GM12878 (cell line): Measurements from ENCODE around the gene BAZ2B. TPM values are rescaled to one million over a fixed set of nuclear protein-coding genes. Genes with fewer than 3 reads are reported as not detected.

ENCODE experiments used
- ATAC-seq: fragments of 200-7000 bp; cut with Tn5 transposase; 3 replicates; pipeline ENCODE4 v1.9.1; 2020; ENCODE audit warnings: mild to moderate bottlenecking, moderate library complexity
- BruUV-seq: library from RNA; stranded (reverse); fragments of 400-500 nt; replicated peaks from 2 replicates; lab custom pipeline; 2021; lab: Mats Ljungman, UMichigan
- CTCF ChIA-PET: fragments of 300-600 bp; sonication (Branson Sonifier 250); formaldehyde crosslinking; extraction: SDS; loops from one replicate; lab custom pipeline; 2021; ENCODE audit warnings: inconsistent platforms; lab: Yijun Ruan, JAX
- POLR2A ChIA-PET: fragments of 350-600 bp; formaldehyde crosslinking; extraction: SDS; loops from one replicate; lab custom pipeline; 2021; ENCODE audit warnings: inconsistent platforms; lab: Charles Lee
- RAD21 ChIA-PET: fragments of 300-600 bp; sonication (Branson Sonifier 250); formaldehyde crosslinking; loops from one replicate; lab custom pipeline; 2023; ENCODE audit warnings: antibody characterized with exemption; ENCODE audit not compliant: unreplicated experiment; lab: Charles Lee
- SMC1A ChIA-PET: fragments of 300-600 bp; sonication (Branson Sonifier 250); formaldehyde crosslinking; loops from one replicate; lab custom pipeline; 2023; ENCODE audit not compliant: unreplicated experiment, uncharacterized antibody; lab: Charles Lee
- DNase-seq: peaks from one replicate; pipeline ENCODE4 v3.0.0-alpha.2; 2011; ENCODE audit warnings: low read depth, low spot score
- FAIRE-seq: peaks from 3 replicates; lab custom pipeline; 2011; peaks lifted over from hg19 to GRCh38; lab: Jason Lieb, UNC
- H2AFZ ChIP-seq: 2 replicates; pipeline ENCODE4 v1.6.0; 2011; ENCODE audit warnings: low read depth, low read length, control low read depth; ENCODE audit not compliant: control insufficient read depth
- H3K27ac ChIP-seq: 2 replicates; pipeline ENCODE4 v1.5.1; 2011; ENCODE audit warnings: control low read depth; ENCODE audit not compliant: control insufficient read depth, insufficient read depth
- H3K27me3 ChIP-seq, 2 experiments: replicated peaks in 1 of 2; 2 replicates each; pipeline versions ENCODE4 v1.6.0 to v1.6.1; 2011; ENCODE audit warnings: low read length in 1 of 2; ENCODE audit not compliant: control insufficient read depth in 2 of 2, insufficient read depth in 2 of 2
- H3K36me3 ChIP-seq, 2 experiments: 2 replicates each; pipeline ENCODE4 v1.5.1; 2011; ENCODE audit warnings: low read length in 1 of 2; ENCODE audit not compliant: control insufficient read depth in 2 of 2, insufficient read depth in 2 of 2
- H3K4me1 ChIP-seq: 2 replicates; pipeline ENCODE4 v1.6.1; 2011; ENCODE audit warnings: mild to moderate bottlenecking, low read length, moderate library complexity, mixed read lengths; ENCODE audit not compliant: control insufficient read depth, insufficient read depth
- H3K4me2 ChIP-seq: 2 replicates; pipeline ENCODE4 v1.6.0; 2011; ENCODE audit warnings: control low read depth; ENCODE audit not compliant: control insufficient read depth, insufficient read depth
- H3K4me3 ChIP-seq: fragments of 200-600 bp; sonication (generic); 2 replicates; pipeline ENCODE4 v1.5.1; 2016
- H3K79me2 ChIP-seq: 2 replicates; pipeline ENCODE4 v1.6.0; 2011; ENCODE audit warnings: low read length; ENCODE audit not compliant: control insufficient read depth, insufficient read depth
- H3K9ac ChIP-seq: 2 replicates; pipeline ENCODE4 v1.8.0; 2011; ENCODE audit warnings: low read length, control low read depth, mixed read lengths; ENCODE audit not compliant: control insufficient read depth, insufficient read depth
- H3K9me3 ChIP-seq: replicated peaks from 3 replicates; pipeline ENCODE4 v1.5.1; 2011; ENCODE audit warnings: mild to moderate bottlenecking, low read length; ENCODE audit not compliant: control insufficient read depth, insufficient read depth
- H4K20me1 ChIP-seq: 2 replicates; pipeline ENCODE4 v1.6.0; 2011; ENCODE audit not compliant: control insufficient read depth, insufficient read depth
- BHLHE40 ChIP-seq, 2 experiments: fragments of 450-650 bp in 1 of 2; IDR thresholded peaks; 2 replicates each; pipeline ENCODE4 v1.6.1; 2011 to 2017; ENCODE audit warnings: low read depth in 2 of 2, borderline replicate concordance in 1 of 2, improper control_type of control experiment in 1 of 2, low read length in 1 of 2, mild to moderate bottlenecking in 1 of 2
- CBX5 ChIP-seq: sonication (generic); IDR thresholded peaks from 2 replicates; pipeline ENCODE4 v1.6.1; 2016; ENCODE audit warnings: low read depth, moderate library complexity, mild to moderate bottlenecking, inconsistent platforms
- EGR1 ChIP-seq, 2 experiments: IDR thresholded peaks; 1 replicate in 1 of 2; 2 replicates in 1 of 2; pipeline ENCODE4 v1.6.1; 2011 to 2012; ENCODE audit warnings: low read depth in 2 of 2, low read length in 2 of 2, borderline replicate concordance in 1 of 2, mild to moderate bottlenecking in 1 of 2, moderate library complexity in 1 of 2
- GABPA ChIP-seq: IDR thresholded peaks from 2 replicates; pipeline ENCODE4 v1.6.1; 2014; ENCODE audit warnings: antibody characterized with exemption, low read depth, mild to moderate bottlenecking, inconsistent platforms
- JUNB ChIP-seq: IDR thresholded peaks from 2 replicates; pipeline ENCODE4 v1.6.1; 2016; ENCODE audit warnings: antibody characterized with exemption, mild to moderate bottlenecking
- NFXL1 ChIP-seq: fragments of 450-650 bp; IDR thresholded peaks from 2 replicates; pipeline ENCODE4 v1.6.1; 2017; ENCODE audit warnings: antibody characterized with exemption, mild to moderate bottlenecking, borderline replicate concordance
- NRF1 ChIP-seq: conservative IDR thresholded peaks from 2 replicates; pipeline ENCODE4 v1.6.1; 2011; ENCODE audit warnings: mild to moderate bottlenecking, low read depth, low read length, improper control_type of control experiment
- PAX5 ChIP-seq: IDR thresholded peaks from 2 replicates; pipeline ENCODE4 v1.6.1; 2011; ENCODE audit warnings: low read depth, low read length, borderline replicate concordance
- POU2F2 ChIP-seq: IDR thresholded peaks from 3 replicates; pipeline ENCODE4 v1.6.1; 2011; ENCODE audit warnings: low read depth, mild to moderate bottlenecking, low read length, borderline replicate concordance
- RB1 ChIP-seq: fragments of 450-650 bp; formaldehyde crosslinking; IDR thresholded peaks from 2 replicates; pipeline ENCODE4 v1.6.1; 2017; ENCODE audit warnings: mild to moderate bottlenecking, borderline replicate concordance
- RUNX3 ChIP-seq: IDR thresholded peaks from 2 replicates; pipeline ENCODE4 v1.6.1; 2012; ENCODE audit warnings: low read length, inconsistent platforms
- TAF1 ChIP-seq: IDR thresholded peaks from 2 replicates; pipeline ENCODE4 v1.6.1; 2011; ENCODE audit warnings: mild to moderate bottlenecking, low read depth, low read length, borderline replicate concordance
- TCF12 ChIP-seq: IDR thresholded peaks from 2 replicates; pipeline ENCODE4 v1.6.1; 2011; ENCODE audit warnings: low read depth, mild to moderate bottlenecking, low read length
- TCF3 ChIP-seq: IDR thresholded peaks from 2 replicates; pipeline ENCODE4 v1.6.1; 2012; ENCODE audit warnings: low read depth, mild to moderate bottlenecking, low read length, borderline replicate concordance; ENCODE audit not compliant: insufficient read depth
- TCF7 ChIP-seq: IDR thresholded peaks from 2 replicates; pipeline ENCODE4 v1.6.1; 2014; ENCODE audit warnings: antibody characterized with exemption, borderline replicate concordance
- WGBS: methylation state at CpG from one replicate; pipeline ENCODE4 v1.1.6; 2016; ENCODE audit warnings: low lambda C conversion rate; ENCODE audit not compliant: insufficient replicate concordance, insufficient coverage; ENCODE audit errors: missing lambda C conversion rate; 5-methylcytosine and 5-hydroxymethylcytosine counted together
- in situ Hi-C: fragments of 300-500 bp; cut with MboI; formaldehyde crosslinking; loops from 9 replicates; pipeline ENCODE4 v1.14.3; 2018; ENCODE audit warnings: mixed read lengths
- intact Hi-C: fragments of 100-400 bp; cut with micrococcal nuclease; formaldehyde crosslinking; loops from one replicate; pipeline ENCODE4 v1.14.2; 2022; ENCODE audit not compliant: unreplicated experiment
- polyA plus RNA-seq, 11 experiments: library from polyadenylated mRNA; depleted of rRNA in 4 of 11; unstranded in 6 of 11; stranded (reverse) in 5 of 11; fragments of >200 nt; fragmentation: Nextera tagmentation in 4 of 11; fragmentation: Illumina TruSeq in 1 of 11; extraction: Ambion mirVana in 4 of 11; extraction: Trizol in 1 of 11; gene quantifications; 1 replicate in 1 of 11; 2 replicates in 10 of 11; pipeline versions ENCODE4 v1.2.1 to v1.2.3, GENCODE V29; 2011 to 2016; ENCODE audit warnings: inconsistent platforms in 2 of 11, missing spikeins in 2 of 11, low read depth in 1 of 11
- total RNA-seq, 4 experiments: library from RNA; depleted of rRNA in 3 of 4; stranded (reverse); fragments of >200 nt in 3 of 4; fragmentation: Illumina TruSeq in 1 of 4; extraction: Trizol in 1 of 4; gene quantifications; 2 replicates each; pipeline versions ENCODE4 v1.2.1 to v1.2.3, GENCODE V29; 2013 to 2021
- TF ChIP-seq, protein P1 (sequence below): IDR thresholded peaks from 2 replicates; pipeline ENCODE4 v1.6.1; 2011; ENCODE audit warnings: mild to moderate bottlenecking, low read depth, low read length, moderate library complexity; ENCODE audit not compliant: insufficient replicate concordance
- TF ChIP-seq, protein P2 (sequence below): IDR thresholded peaks from 2 replicates; pipeline ENCODE4 v1.6.1; 2011; ENCODE audit warnings: borderline replicate concordance, low read depth, mild to moderate bottlenecking, moderate library complexity, low read length; ENCODE audit not compliant: insufficient read depth, poor library complexity, severe bottlenecking
- TF ChIP-seq, protein P3 (sequence below): IDR thresholded peaks from 2 replicates; pipeline ENCODE4 v1.6.1; 2011; ENCODE audit warnings: low read depth, low read length, improper control_type of control experiment, borderline replicate concordance

Gene BAZ2B
- total and polyA plus RNA-seq, 10 of the 15 experiments (the other 5 are each of a cell fraction or from before 2014, with no cell fraction given) = 8.8 to 49.7 (median 24.7) TPM

DNA sequence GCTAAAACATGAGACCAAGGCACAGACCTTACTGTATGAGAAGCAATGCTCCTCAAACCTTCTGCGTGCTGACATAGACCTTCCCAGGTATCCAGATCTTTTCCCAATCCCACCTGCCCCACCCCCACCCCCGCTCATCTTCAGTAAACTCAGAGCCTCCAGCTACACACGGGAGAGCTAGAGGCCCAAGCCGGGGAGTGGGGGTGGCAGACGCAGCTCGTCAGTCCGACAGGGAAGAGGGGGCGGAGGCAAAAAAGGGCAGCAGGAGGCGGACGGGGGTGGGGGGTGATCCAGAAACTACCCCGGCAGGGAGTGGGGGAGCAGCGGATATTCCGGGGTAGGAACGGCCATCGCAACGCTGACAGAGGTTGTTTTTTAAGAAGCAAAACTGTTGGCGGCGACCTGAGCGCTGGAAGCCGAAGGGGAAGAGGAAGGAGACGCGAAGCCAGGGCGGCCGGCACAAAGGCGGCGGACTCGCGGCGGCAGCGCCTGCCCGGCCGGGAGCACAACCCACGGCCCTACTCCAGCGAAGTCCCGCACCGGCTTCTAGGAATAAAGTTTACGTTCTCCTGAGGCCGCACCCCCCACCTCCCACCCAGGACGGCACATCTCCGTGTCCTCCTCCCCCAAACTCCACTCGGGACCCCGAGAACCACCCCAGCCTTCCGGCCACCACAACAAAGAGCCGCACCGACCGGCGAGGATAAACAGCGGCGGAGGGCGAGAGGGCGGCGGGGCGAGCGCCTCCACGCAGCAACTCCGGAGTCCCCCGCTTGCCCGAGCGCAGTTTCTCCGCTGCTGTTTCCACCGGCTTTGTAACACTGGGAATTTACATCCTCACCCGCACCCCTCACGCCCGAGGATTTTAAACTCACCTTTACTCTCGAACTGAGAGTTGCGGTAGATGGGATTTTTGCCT is 722 bp downstream of the BAZ2B start:
- H3K36me3 ChIP-seq = no peaks in the 10 kb centered on the region
- H3K27ac ChIP-seq = peak overlapping the region; percentile 73
- H4K20me1 ChIP-seq = no peaks in the 10 kb centered on the region
- H3K4me1 ChIP-seq = no peaks in the 10 kb centered on the region; the same call in 1 of the 2 replicates
- H3K4me2 ChIP-seq = peak overlapping the region; percentile 80
- H3K4me3 ChIP-seq = peak overlapping the region; percentile 70
- RAD21 ChIA-PET = interaction anchor here (0.6 to 1.3 kb wide), 11 partner anchors 96 to 355 kb away, joined by 3 to 10 read pairs (median 4); partner anchors contain the start of gene MARCHF7
- CTCF ChIA-PET = interaction anchor here (0.7 to 1.5 kb wide), 5 partner anchors 16 to 100 kb away, joined by 3 to 7 read pairs (median 3); partner anchors contain the start of gene MARCHF7
- H3K79me2 ChIP-seq = peaks cover 33% of the 10 kb centered on the region
- intact Hi-C loops = loop anchor here (1.0 to 10.0 kb wide), 4 partner anchors 97 to 349 kb away; partner anchors contain the start of gene MARCHF7
- no peaks in the 10 kb centered on the region for H3K9me3 ChIP-seq
- in situ Hi-C loops = no loop called here
- peak; percentile 85 for ATAC-seq
- FAIRE-seq = no peak
- POLR2A ChIA-PET = interaction anchor here (0.6 to 1.9 kb wide), 12 partner anchors 10 to 1448 kb away, joined by 3 to 7 read pairs (median 4); partner anchors contain the start of gene MARCHF7
- peak overlapping the region; percentile 78 for H3K9ac ChIP-seq
- WGBS = under 1% methylated on average over 64 of the region's 66 CpGs
- peak; percentile 46 for DNase-seq
- SMC1A ChIA-PET = interaction anchor here (0.6 to 2.2 kb wide), 5 partner anchors 44 to 659 kb away, joined by 3 to 5 read pairs (median 3); no protein-coding TSS in a partner anchor
- H2AFZ ChIP-seq = peak overlapping the region; percentile 87
- TSS peak; percentile 92 for BruUV-seq
- no peaks in the 10 kb centered on the region for H3K27me3 ChIP-seq
- TF ChIP-seq, protein P1, sequence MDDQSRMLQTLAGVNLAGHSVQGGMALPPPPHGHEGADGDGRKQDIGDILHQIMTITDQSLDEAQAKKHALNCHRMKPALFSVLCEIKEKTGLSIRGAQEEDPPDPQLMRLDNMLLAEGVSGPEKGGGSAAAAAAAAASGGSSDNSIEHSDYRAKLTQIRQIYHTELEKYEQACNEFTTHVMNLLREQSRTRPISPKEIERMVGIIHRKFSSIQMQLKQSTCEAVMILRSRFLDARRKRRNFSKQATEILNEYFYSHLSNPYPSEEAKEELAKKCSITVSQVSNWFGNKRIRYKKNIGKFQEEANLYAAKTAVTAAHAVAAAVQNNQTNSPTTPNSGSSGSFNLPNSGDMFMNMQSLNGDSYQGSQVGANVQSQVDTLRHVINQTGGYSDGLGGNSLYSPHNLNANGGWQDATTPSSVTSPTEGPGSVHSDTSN = peak; percentile 48
- TF ChIP-seq RUNX3 (peak; percentile 30; the same call in 1 of the 2 replicates), BHLHE40 (IDR thresholded peaks at IDR 0.05; ENCODE audit: borderline replicate concordance in 1 of 2, low read depth in 2 of 2, low read length in 1 of 2) (peak in 1 of 2 experiments; percentile 3; a peak in 1 of 4 replicates), TAF1 (peak; percentile 75; the same call in 1 of the 2 replicates), NFXL1 (no peak), GABPA (0 out of 2 replicates have a peak, but pooled peaks have one; percentile 3), TCF7 (peak; percentile 89), PAX5 (no peak), EGR1 (IDR thresholded peaks at IDR 0.05; ENCODE audit: borderline replicate concordance in 1 of 2, low read depth in 2 of 2, low read length in 2 of 2) (peak in 1 of 2 experiments; percentile 96; a peak in 2 of 3 replicates), TCF12 (peak; percentile 46; the same call in 1 of the 2 replicates), POU2F2 (peak; percentile 11; the same call in 2 of the 3 replicates), JUNB (no peak), RB1 (no peak), TCF3 (0 out of 2 replicates have a peak, but pooled peaks have one; percentile 48), NRF1 (no peak), CBX5 (0 out of 2 replicates have a peak, but pooled peaks have one; percentile 7)
- TF ChIP-seq, protein P2, sequence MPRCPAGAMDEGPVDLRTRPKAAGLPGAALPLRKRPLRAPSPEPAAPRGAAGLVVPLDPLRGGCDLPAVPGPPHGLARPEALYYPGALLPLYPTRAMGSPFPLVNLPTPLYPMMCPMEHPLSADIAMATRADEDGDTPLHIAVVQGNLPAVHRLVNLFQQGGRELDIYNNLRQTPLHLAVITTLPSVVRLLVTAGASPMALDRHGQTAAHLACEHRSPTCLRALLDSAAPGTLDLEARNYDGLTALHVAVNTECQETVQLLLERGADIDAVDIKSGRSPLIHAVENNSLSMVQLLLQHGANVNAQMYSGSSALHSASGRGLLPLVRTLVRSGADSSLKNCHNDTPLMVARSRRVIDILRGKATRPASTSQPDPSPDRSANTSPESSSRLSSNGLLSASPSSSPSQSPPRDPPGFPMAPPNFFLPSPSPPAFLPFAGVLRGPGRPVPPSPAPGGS = no peak
- TF ChIP-seq, protein P3, sequence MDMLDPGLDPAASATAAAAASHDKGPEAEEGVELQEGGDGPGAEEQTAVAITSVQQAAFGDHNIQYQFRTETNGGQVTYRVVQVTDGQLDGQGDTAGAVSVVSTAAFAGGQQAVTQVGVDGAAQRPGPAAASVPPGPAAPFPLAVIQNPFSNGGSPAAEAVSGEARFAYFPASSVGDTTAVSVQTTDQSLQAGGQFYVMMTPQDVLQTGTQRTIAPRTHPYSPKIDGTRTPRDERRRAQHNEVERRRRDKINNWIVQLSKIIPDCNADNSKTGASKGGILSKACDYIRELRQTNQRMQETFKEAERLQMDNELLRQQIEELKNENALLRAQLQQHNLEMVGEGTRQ = no peak
